Activated CD4-positive, alpha-beta T cell treated with anti-CD3 and anti-CD28 coated beads for 1 hour (primary cell): ENCODE results near the gene PIK3R1.

ENCODE experiments used
- DNase-seq: peaks from one replicate; pipeline ENCODE4 v3.0.0-alpha.2; 2020

PIK3R1 gene

DNA sequence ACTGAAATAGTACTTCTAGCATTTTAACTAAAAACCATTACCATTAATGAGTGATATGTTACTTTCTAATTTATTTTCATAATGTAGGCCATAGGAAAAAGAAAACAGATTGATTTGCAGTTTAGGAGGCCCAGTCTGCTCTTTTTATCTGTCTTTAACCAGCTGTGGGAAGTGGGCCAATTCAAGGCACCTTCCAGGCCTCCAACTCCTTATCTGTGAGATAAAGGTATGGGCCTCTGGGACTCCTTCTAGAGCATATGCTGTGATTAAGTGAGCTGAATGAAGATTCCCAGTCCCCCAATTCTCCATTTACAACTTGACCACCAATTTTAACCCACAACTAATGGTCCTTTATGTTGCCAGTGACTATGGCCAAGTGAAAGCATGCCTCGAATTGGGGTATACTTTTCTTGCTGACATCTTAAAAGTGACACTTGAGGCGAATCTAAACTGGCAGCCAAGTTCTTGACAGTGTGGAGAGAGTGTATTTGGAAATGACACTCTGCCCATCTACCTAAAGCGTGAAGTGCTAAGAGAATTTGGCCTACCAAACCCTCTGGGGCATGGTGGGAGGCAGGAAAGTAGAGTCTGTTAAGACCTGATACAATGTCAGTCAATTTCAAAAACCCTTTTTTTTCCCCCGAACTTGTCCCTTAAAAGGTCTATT, 88.3 kb downstream of the PIK3R1 start:
- DNase-seq = no peak

- DNase-seq = no peak
Observed at GRCh38 chr5:68304421-68305052, 89.0 kb downstream of the PIK3R1 start.

GRCh38 chr5:68305223-68305870, 89.8 kb downstream of the PIK3R1 start:
- DNase-seq = no peak

DNA sequence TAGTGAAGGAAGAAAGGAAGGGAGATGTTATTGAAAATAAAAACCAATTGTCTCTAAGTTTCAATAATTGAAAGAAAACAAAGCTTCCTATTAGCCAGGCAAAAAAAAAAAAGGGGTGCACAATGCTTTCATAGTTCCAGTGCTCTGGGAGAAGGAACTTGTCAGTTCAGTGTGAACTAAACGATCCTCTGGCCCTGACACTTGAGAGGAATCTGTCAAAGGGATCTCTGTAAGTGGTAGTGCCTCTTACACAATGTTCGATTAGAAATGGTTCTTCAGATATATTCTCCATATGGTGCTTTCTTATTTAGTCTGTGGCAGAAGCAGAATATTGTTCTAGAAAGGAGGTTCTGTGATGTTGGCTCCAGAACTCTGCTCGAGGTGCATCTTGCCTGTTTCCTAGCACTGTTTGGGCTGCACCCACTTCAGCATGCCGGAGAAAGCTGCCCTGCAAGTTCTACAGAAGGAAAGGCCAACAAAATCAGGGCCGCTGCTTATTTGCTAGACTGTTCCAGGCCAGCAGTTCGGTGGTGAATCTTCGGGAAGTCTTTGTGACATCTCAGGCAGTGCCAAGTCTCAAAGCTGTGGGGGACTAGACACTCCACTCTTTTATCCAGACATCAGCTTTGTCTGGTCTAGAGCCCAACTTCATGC, 90.9 kb downstream of the PIK3R1 start:
- no peak for DNase-seq

- DNase-seq = no peak
Observed at GRCh38 chr5:68313336-68313735, 97.8 kb downstream of the PIK3R1 start.

- DNase-seq = no peak
Observed at GRCh38 chr5:68314465-68314864, 98.9 kb downstream of the PIK3R1 start.

DNA sequence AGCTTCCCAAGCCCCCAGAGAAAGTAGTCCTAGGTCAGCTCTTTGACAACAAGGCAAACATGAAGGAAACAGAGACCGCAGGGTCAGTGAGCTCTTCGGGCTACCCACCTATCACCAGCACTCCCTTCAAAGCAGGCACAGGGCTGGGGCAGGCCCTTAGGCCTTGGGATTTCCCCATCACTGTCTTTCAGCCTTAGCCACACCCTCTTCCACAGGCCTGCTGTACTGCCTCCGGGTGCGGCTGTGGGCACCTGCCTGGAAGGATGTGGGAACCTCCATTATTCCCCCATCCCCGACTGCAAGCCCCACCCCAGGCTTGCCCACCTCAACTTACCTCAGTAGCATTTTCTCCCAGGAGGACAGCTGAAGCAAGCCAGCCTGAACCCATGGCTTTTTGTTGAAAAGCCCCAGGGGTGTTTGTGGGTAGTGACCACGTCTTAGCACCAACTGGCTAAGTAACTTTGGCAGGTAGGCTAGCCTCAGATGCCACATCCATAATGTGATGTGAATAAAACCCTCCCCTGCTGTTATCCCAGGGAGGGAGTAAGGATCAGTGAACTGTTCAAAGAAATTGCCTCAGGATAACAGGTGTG, 100.2 kb downstream of the PIK3R1 start:
- no peak for DNase-seq

GRCh38 chr5:68316469-68316868, 100.9 kb downstream of the PIK3R1 start:
- no peak for DNase-seq

DNA sequence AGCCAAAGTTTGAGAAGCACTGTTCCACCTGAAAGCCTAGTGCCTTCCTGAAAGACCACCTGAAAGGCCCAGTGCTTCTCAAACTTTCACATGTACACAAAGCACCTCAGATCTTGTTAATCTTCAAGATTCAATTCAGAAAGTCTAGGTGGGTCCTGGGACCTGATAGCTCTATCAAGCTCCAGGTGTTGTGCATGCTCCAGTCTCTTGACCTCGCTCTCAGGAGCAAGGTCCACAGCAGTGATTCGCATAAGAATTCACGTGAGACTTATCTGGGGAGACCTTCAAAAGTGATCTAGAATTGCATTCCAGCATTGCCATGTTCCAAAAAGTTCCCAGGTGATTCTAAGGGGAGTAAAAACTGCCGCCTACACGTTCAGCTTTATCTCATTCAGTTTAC, 102.1 kb downstream of the PIK3R1 start:
- no peak for DNase-seq

DNA sequence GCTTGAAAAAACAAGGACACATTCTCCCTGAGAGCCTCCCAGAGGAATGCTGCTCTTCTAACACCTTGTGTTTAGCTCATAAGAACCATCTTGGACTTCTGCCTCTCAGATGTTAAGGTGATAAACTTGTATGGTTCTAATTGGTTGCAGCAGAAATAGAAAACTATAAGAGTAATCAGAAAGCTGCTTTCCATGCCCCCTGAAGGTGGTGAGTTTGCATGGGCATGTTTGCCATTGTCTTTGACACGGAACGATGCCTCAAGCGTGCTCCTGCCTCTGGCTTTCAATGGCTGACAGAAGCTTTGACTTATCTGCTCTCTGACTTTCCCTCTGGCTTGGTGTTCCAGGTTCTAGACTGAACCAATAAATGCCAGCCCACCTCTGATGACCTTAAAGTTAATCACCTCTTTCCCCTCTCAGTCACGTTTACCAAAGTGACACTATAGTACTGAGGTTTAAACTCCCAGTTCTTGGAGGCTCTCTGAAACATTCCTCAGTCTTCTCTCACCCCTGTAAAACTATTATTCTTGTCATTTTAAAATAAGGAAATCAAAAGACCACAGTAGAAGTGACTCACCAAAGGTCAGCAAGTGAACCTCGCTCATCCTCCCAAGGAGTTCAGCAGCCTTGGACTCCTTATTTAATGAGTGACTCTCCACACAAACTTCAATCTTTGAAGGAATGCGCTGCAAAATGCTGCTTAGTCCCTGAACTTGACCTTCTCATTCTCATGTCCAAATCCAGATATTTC, 103.6 kb downstream of the PIK3R1 start:
- DNase-seq = no peak

DNA sequence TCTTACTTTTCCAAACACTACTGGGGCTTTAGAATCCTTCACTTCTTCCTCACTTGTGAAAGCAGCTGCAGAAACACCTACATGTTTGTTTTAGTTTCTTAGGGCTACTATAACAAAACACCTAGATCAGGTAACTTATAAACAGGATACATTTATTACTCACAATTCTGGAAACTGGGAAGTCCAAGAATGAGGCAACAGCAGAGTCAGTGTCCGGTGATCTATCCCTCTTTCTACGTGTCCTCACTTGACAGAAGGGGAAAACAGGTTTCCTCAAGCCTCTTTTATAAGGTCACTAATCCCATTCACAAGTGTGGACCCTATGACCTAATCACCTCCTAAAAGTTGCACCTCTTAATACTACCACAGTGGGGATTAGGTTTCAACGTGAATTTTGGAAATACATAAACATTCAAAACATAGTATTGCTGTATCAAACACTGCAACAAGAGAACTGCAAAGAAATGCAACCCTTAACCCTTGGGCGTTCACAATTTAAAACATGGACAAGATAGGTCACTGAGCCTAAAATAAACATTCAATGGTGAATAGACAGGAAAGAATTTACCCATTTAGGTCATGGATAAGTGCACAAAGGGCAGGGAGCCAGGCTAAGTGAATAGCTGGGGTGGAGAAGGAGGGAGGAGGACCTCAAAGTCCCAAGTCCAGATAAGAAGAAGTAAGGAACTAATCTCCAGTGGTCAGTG, 104.3 kb downstream of the PIK3R1 start:
- DNase-seq = no peak

DNA sequence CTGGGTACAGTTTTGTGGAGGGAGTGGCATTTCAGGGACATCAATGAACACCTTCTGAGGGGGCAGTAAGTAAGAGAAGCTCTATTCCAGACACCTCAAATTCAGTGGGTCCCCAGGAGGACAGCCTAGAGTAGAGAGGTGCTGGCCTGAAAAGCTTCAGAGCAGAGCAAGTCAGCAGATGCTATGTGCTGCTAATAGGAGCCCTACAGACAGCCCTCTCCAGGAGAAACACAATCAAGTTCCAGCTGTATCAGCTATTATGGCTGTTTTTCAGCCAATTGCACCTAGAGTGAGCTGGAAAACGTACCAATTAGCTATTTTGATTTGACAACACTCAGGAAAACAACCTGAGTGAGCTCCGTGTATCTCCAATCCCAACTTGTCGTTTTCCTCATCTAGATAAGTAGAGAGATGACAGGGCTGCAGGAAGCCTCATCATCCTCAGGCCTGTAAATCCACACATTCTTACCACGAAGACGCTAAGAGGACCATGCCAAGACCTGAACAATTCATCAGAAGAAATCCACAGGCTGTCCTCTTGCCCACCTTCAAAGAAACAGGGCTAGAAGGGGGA, 104.9 kb downstream of the PIK3R1 start:
- no peak for DNase-seq

DNA sequence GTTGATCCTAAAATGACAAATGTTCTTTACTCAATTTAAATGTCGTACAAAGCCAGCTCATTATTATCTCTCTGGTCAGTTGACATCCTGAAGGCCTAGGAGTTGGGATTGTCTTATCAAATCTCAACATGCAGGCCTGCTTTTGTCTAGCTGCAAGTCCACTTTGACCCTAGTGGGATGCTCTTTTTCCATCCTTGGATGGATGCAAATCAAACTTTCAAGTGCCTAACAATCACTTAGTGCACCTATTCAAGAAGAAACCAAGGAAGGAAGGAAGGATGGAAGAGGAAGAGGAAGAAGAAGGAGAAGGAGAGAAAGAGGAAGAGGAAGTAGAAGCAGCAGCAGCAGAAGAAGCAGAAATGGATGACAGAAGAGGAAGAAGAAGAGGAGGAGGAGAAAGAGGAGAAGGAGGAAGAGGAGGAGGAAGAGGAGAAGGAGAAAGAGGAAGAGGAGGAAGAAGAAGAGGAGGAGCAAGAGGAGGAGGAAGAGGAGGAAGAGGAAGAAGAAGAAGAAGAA, 109.6 kb downstream of the PIK3R1 start:
- no peak for DNase-seq

- no peak for DNase-seq
Observed at GRCh38 chr5:68329554-68330255, 114.1 kb downstream of the PIK3R1 start.

DNA sequence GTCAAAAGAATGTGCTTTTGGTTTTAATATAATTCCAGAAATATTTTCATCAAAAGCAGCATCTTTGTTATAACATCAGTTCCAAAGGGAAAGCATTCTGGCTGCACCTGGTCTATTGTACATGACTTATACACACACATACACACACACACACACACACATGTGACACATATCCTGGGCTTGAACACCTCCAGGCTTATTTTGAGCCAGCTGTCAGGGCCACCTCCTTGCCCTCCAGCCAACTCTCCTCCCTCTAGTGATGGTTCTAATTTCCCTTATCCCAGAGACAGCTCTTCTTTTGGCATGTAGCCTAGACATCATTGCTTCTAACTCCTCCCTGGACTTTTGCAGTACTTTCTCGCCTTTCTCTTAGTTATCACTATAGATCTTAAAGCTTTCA, 115.0 kb downstream of the PIK3R1 start:
- no peak for DNase-seq

DNA sequence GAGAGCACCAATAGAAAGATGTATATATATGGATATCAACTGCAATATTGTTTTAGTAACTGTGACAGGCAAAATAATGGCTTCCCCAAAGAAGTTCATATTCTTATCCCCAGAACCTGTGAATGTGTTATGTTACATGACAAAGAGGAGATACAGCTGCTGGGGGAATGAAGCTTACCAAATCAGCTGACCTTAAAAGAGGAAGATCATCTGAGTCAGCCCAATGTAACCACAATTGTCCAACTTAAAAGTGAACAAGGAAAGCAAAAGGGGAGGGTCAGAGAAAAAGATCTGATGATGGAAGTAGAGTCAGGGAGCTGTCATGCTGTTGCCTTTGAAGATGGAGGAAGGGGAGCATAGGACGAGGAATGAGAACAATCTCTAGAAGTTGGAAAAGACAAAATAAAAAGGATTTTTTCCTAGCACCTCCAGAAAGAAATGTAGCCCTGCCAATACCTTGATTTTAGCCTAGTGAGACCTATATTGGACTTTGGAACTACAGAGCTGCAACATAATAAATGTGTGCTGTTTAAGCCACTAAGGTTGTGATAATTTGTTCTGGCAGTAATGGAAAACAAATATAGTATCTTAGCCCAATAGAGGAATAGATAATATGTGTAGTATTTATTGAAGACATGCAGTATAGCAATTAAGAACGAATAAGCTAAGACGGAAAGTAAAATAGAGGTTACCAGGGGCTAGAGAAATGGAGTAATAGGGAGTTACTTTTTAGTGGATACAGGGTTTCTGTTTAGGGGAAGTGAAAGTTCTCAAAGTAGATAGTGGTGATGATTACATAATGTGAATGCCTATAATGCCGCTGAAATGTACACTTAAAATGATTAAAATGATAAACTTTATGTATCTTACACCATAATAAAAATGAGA, 115.9 kb downstream of the PIK3R1 start:
- no peak for DNase-seq

DNA sequence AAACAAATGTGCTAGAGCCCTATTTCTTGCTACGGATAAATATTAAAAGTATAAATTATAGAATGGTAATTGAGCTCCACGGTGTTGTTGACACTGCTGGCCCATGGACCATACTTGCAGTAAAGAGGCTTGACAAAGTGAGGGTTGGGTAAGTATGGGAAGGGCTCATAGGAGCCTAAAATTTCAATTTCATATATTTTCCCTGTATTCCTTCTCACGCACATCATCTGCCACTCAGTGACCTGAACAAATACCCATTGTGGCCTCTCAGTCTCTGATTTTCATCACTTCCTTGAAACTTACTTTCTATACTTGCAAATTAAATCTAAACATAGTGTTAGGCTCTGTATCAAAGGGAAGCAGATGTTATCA, 116.5 kb downstream of the PIK3R1 start:
- no peak for DNase-seq

DNA sequence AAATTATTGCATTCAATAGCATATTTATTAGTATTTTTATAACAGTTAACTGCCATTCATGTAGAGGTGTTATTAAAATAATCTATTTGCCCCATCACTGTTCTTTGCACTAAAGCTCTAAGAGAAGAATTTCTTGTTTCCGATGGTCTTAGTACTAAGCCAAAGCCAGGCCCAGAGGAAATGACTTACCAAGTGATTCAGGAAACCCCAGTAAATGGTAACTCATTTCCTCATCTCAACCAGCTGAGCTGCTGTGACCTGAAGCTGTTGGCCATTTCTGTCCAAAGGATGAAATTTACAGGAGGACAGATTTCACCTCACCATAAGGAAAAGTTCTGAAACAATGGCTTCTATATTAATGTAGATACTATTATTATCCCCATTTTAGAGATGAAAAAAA, 117.0 kb downstream of the PIK3R1 start:
- no peak for DNase-seq

DNA sequence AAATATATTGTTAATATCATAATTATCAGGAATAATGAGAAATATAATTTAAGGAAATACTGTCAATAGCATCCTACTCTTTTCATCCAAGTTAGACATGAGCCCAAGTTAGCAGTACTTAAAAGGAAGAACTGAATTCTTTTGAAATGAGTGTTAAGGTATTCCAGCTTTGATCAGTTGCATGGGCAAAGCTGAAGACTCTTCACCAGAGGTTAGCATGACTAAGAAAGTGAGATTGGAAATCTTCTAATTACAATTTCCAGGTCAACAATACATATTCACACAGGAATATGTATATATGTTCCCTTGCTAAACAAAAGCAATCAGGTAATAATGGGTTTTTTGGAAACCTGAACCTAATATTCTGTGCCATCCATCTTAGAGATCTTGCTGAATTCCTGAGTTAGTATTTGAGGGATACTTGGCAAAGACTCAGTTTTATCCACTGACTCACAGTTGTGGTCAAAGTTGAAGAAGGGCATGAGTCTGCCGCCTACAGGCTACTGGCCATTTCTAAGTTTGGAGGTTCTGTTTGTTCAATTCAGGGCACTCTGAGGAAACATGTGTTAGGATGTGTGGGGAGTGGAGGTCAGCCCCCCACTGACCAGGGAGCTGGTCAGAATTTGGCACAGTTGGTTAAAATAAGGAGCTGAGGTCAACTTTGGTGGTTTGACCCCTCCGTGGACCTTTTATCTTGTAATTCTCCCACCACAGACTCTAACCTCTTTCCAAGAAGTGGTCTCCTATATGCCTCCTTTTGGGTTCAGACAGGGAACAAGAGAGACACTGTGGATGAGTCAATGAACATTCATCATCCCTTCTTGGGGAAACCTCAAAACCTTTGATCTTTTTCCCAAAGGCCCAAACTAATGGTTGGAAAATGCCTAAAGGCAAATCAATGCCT, 118.3 kb downstream of the PIK3R1 start:
- no peak for DNase-seq
